GM18507 (cell line): ENCODE data around the gene KCNH1.

ENCODE experiments used
- DNase-seq: peaks from one replicate; pipeline ENCODE4 v3.0.0; 2011; ENCODE audit warnings: low read depth; ENCODE audit not compliant: insufficient read length; ENCODE audit errors: extremely low spot score
- FAIRE-seq: peaks from 2 replicates; lab custom pipeline; 2011; peaks lifted over from hg19 to GRCh38; lab: Jason Lieb, UNC

Gene KCNH1

GRCh38 chr1:211133836-211134669 lies at the start of gene KCNH1:
TSS of gene KCNH1 (minus strand) at chr1:211134148. CDS start at chr1:211133945, 203 bp downstream.
- no peak for FAIRE-seq

GRCh38 chr1:211182746-211183145 lies 48.8 kb upstream of the KCNH1 start:
- FAIRE-seq (no peak), DNase-seq (no peak)

More at GRCh38 chr1:211133836-211134669, at the start of gene KCNH1:
- DNase-seq: peak; percentile 51

- FAIRE-seq: no peak
Observed at GRCh38 chr1:211174375-211174774, 40.4 kb upstream of the KCNH1 start.

GRCh38 chr1:211172657-211173056 lies 38.7 kb upstream of the KCNH1 start:
- DNase-seq (no peak), FAIRE-seq (no peak)

More at GRCh38 chr1:211174375-211174774, 40.4 kb upstream of the KCNH1 start:
- DNase-seq: no peak

GRCh38 chr1:211169353-211169752 lies 35.4 kb upstream of the KCNH1 start:
- no peak for FAIRE-seq

GRCh38 chr1:211158866-211159265 lies 24.9 kb upstream of the KCNH1 start:
- no peak for FAIRE-seq
- no peak for DNase-seq

More at GRCh38 chr1:211169353-211169752, 35.4 kb upstream of the KCNH1 start:
- DNase-seq: no peak

- DNase-seq: no peak
- FAIRE-seq: no peak
Observed at GRCh38 chr1:211155040-211155439, 21.1 kb upstream of the KCNH1 start.

- DNase-seq: no peak
- FAIRE-seq: no peak
Observed at GRCh38 chr1:211153932-211154331, 20.0 kb upstream of the KCNH1 start.

- DNase-seq (no peak), FAIRE-seq (no peak)
Observed at GRCh38 chr1:211148366-211148765, 14.4 kb upstream of the KCNH1 start.

- no peak for FAIRE-seq
- no peak for DNase-seq
Observed at GRCh38 chr1:211145944-211146343, 12.0 kb upstream of the KCNH1 start.

GRCh38 chr1:211135342-211135950 lies 1.5 kb upstream of the KCNH1 start:
- peak; percentile 73 for FAIRE-seq
- no peak for DNase-seq

GRCh38 chr1:211133393-211133835 lies 534 bp downstream of the KCNH1 start:
- FAIRE-seq (no peak), DNase-seq (no peak)

- DNase-seq: no peak
- no peak for FAIRE-seq
Observed at GRCh38 chr1:211132721-211133392, 1.1 kb downstream of the KCNH1 start.

GRCh38 chr1:211129776-211130175 lies 4.2 kb downstream of the KCNH1 start:
- no peak for DNase-seq
- FAIRE-seq: no peak

GRCh38 chr1:211127166-211127565 lies 6.8 kb downstream of the KCNH1 start:
- DNase-seq (no peak), FAIRE-seq (no peak)

GRCh38 chr1:211126622-211127021 lies 7.3 kb downstream of the KCNH1 start:
- no peak for FAIRE-seq
- no peak for DNase-seq

GRCh38 chr1:211118407-211119102 lies 15.4 kb downstream of the KCNH1 start:
- FAIRE-seq (no peak), DNase-seq (no peak)

- FAIRE-seq: no peak
Observed at GRCh38 chr1:211114446-211114845, 19.5 kb downstream of the KCNH1 start.

GRCh38 chr1:211113566-211113965 lies 20.4 kb downstream of the KCNH1 start:
- FAIRE-seq: no peak
- DNase-seq: no peak

More at GRCh38 chr1:211114446-211114845, 19.5 kb downstream of the KCNH1 start:
- no peak for DNase-seq

GRCh38 chr1:211111351-211111750 lies 22.6 kb downstream of the KCNH1 start:
- FAIRE-seq (no peak), DNase-seq (no peak)
